GM12891 (cell line): ENCODE data around the gene PDP2.
"Not testable (repeated sequence)": the region's sequence is repeated elsewhere in the genome, so short reads cannot be mapped to it uniquely, and the experiment has no call there.

ENCODE experiments used
- DNase-seq: peaks from one replicate; pipeline ENCODE4 v3.0.0; 2011; ENCODE audit warnings: low spot score; ENCODE audit not compliant: insufficient read length
- FAIRE-seq: peaks from 2 replicates; lab custom pipeline; 2011; peaks lifted over from hg19 to GRCh38; lab: Jason Lieb, UNC
- PAX5 ChIP-seq: IDR thresholded peaks from 2 replicates; pipeline ENCODE4 v1.6.1; 2011; ENCODE audit warnings: low read length, moderate library complexity, mild to moderate bottlenecking; ENCODE audit not compliant: insufficient read depth, severe bottlenecking
- POLR2A ChIP-seq: IDR thresholded peaks from 2 replicates; pipeline ENCODE4 v1.6.1; 2011; ENCODE audit warnings: low read depth, low read length, control low read depth
- POLR2AphosphoS5 ChIP-seq: IDR thresholded peaks from 2 replicates; pipeline ENCODE4 v1.6.1; 2011; ENCODE audit warnings: low read depth, low read length, control low read depth
- POU2F2 ChIP-seq: IDR thresholded peaks from 2 replicates; pipeline ENCODE4 v1.6.1; 2011; ENCODE audit warnings: low read depth, mild to moderate bottlenecking, control low read depth, low read length, moderate library complexity
- SPI1 ChIP-seq: IDR thresholded peaks from 2 replicates; pipeline ENCODE4 v1.6.1; 2011; ENCODE audit warnings: low read depth, low read length, control low read depth
- TAF1 ChIP-seq: IDR thresholded peaks from 2 replicates; pipeline ENCODE4 v1.6.1; 2011; ENCODE audit warnings: low read depth, low read length, control low read depth

Gene PDP2

GRCh38 chr16:66933776-66934137 lies 53.4 kb downstream of the PDP2 start:
- DNase-seq (no peak), FAIRE-seq (no peak)
- no peak for TF ChIP-seq POLR2A
- TF ChIP-seq POLR2AphosphoS5 = no peak
- no peak for TF ChIP-seq POU2F2
- TF ChIP-seq SPI1 = no peak
- TF ChIP-seq TAF1 = no peak
- TF ChIP-seq PAX5 = no peak

- DNase-seq (peak; percentile 96), FAIRE-seq (peak; percentile 99)
- peak; percentile 87 for TF ChIP-seq POLR2A
- peak; percentile 90 for TF ChIP-seq POLR2AphosphoS5
- peak; percentile 46 for TF ChIP-seq PAX5
- peak; percentile 24; the same call in 1 of the 2 replicates for TF ChIP-seq SPI1
- peak; percentile 69; the same call in 1 of the 2 replicates for TF ChIP-seq POU2F2
- peak; percentile 60 for TF ChIP-seq TAF1
Observed at GRCh38 chr16:66934138-66934838, 54.0 kb downstream of the PDP2 start, which contains the start of gene CIAO2B. Gene CIAO2B, minus strand, starts transcription at chr16:66934402. Its CDS starts 38 bp downstream, at chr16:66934364.

GRCh38 chr16:66934839-66935313 lies 54.6 kb downstream of the PDP2 start:
- not testable (repeated sequence) for FAIRE-seq, DNase-seq

GRCh38 chr16:66935314-66936011 lies 55.1 kb downstream of the PDP2 start, which contains the start of gene CES2:
Gene CES2, plus strand, starts transcription at chr16:66935516. Its CDS starts 120 bp downstream, at chr16:66935636.
- no peak for DNase-seq
- TF ChIP-seq POLR2A (no peak), SPI1 (no peak), POLR2AphosphoS5 (no peak), TAF1 (no peak), PAX5 (no peak), POU2F2 (no peak)
- FAIRE-seq = peak; percentile 59

GRCh38 chr16:66936462-66936861 lies 56.1 kb downstream of the PDP2 start:
- no peak for DNase-seq
- FAIRE-seq = no peak

GRCh38 chr16:66936889-66937554 lies 56.7 kb downstream of the PDP2 start:
- no peak for DNase-seq
- no peak for TF ChIP-seq TAF1
- FAIRE-seq = no peak

More at GRCh38 chr16:66936462-66936861, 56.1 kb downstream of the PDP2 start:
- TF ChIP-seq POLR2A (no peak), TAF1 (no peak), SPI1 (no peak), POU2F2 (no peak), POLR2AphosphoS5 (no peak), PAX5 (no peak)

GRCh38 chr16:66937725-66938337 lies 57.5 kb downstream of the PDP2 start:
- DNase-seq = no peak
- no peak for FAIRE-seq
- no peak for TF ChIP-seq SPI1
- no peak for TF ChIP-seq POLR2A
- TF ChIP-seq TAF1 = no peak
- TF ChIP-seq POU2F2 = no peak

GRCh38 chr16:66939366-66939765 lies 59.1 kb downstream of the PDP2 start:
- FAIRE-seq = no peak
- TF ChIP-seq TAF1 (no peak), SPI1 (no peak), POLR2AphosphoS5 (no peak), PAX5 (no peak), POU2F2 (no peak), POLR2A (no peak)

GRCh38 chr16:66940236-66940635 lies 59.9 kb downstream of the PDP2 start:
- DNase-seq (no peak), FAIRE-seq (no peak)
- TF ChIP-seq SPI1 = no peak
- no peak for TF ChIP-seq PAX5
- no peak for TF ChIP-seq POLR2A
- TF ChIP-seq POU2F2 = no peak
- no peak for TF ChIP-seq POLR2AphosphoS5
- TF ChIP-seq TAF1 = no peak

More at GRCh38 chr16:66939366-66939765, 59.1 kb downstream of the PDP2 start:
- DNase-seq = no peak
